Peyer's patch (tissue), 4 donors: ENCODE results near the gene PROSER3. TPM values are rescaled to one million over a fixed set of nuclear protein-coding genes. Genes with fewer than 3 reads are reported as not detected.
A peak's percentile ranks its signal among the peaks of the same experiment; 100 is the strongest.

Experiments used
- DNase-seq, 3 donors: peaks; one replicate each; pipeline ENCODE4 v3.0.0-alpha.2; 2017 to 2019
- H3K27ac ChIP-seq, 4 donors: fragments of 200-600 bp; sonication (generic); one replicate each; pipeline ENCODE4 v1.5.1; 2016 to 2019
- H3K27me3 ChIP-seq, 2 donors: fragments of 200-600 bp; sonication (generic); one replicate each; pipeline ENCODE4 v1.5.1; 2019
- H3K36me3 ChIP-seq, 3 donors: fragments of 200-600 bp; sonication (generic); one replicate each; pipeline ENCODE4 v1.5.1; 2016 to 2019
- H3K4me1 ChIP-seq, 4 donors: fragments of 200-600 bp; sonication (generic); one replicate each; pipeline ENCODE4 v1.5.1; 2016 to 2019
- H3K4me3 ChIP-seq, 4 donors: fragments of 200-600 bp; sonication (generic); 1 replicate in 3 of 4; 2 replicates in 1 of 4; pipeline ENCODE4 v1.5.1; 2016 to 2019; ENCODE audit warnings: mild to moderate bottlenecking in 1 of 4
- H3K9me3 ChIP-seq, 4 donors: fragments of 200-600 bp; sonication (generic); one replicate each; pipeline ENCODE4 v1.5.1; 2016 to 2019; ENCODE audit warnings: mild to moderate bottlenecking in 1 of 4
- POLR2A ChIP-seq, 2 donors: fragments of 450-650 bp; IDR thresholded peaks; one replicate each; pipeline ENCODE4 v1.5.1; 2017; ENCODE audit warnings: antibody characterized with exemption in 2 of 2, mild to moderate bottlenecking in 2 of 2, moderate library complexity in 2 of 2
- total RNA-seq, 4 donors: library from RNA; depleted of rRNA; stranded (reverse); fragments of >200 nt; gene quantifications; one replicate each; pipeline ENCODE4 v1.1.0, GENCODE V29; 2016
- TF ChIP-seq, protein P1 (sequence below), 6 experiments: fragments of 450-650 bp in 4 of 6; fragments of 200-600 bp in 2 of 6; sonication (generic) in 1 of 6; IDR thresholded peaks; one replicate each; pipeline ENCODE4 v1.5.1; 2017 to 2019; ENCODE audit warnings: antibody characterized with exemption in 6 of 6, mild to moderate bottlenecking in 3 of 6, moderate library complexity in 1 of 6

PROSER3 gene
- total RNA-seq, 4 donors from 2014 or later: 6.0 to 36.8 (median 27.2) TPM

DNA sequence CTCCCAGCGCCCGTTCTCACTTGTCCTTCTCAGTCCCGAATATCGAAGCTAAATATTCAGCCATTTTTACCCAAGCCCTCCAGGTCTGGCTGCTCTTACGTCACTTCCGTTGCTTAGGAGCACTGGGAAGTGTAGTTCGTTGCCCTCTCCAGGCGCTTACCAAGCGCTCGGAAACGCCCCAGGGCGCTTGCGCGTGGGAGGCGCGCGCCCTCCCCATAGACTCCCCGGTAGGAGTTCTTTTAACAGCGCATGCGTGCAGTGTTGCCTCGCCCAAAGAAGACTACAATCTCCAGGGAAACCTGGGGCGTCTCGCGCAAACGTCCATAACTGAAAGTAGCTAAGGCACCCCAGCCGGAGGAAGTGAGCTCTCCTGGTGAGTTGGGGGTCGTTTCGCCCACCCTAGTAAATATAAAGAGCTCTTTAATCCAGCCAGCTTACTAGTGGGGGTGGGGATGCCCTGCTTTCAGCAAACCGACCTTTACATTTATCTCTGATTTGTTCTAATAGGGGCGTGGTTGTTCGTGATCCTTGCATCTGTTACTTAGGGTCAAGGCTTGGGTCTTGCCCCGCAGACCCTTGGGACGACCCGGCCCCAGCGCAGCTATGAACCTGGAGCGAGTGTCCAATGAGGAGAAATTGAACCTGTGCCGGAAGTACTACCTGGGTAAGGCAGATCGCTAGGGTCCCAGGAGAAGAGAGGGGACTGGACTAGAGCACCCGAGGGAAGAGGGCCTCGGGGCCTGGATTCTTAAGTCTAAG lies 12.5 kb upstream of the PROSER3 start, which contains the start of the genes PSENEN and U2AF1L4:
TSS of gene PSENEN (plus strand) at position 324 of the 759 bp plus-strand sequence. CDS start at position 604, 280 bp downstream.
TSS of gene U2AF1L4 (minus strand) at position 91 of the 759 bp plus-strand sequence. CDS start at position 64, 27 bp downstream.
- Histone ChIP-seq H3K27me3 (no peaks in the 10 kb centered on the region), H3K27ac (peak within 1 kb of the TSS; percentile 98 to 100 (median 98)), H3K4me1 (peaks cover 3 to 37% (median 24%) of the 10 kb centered on the region in 4 donors), H3K4me3 (peak within 1 kb of the TSS; percentile 63 to 93 (median 78)), H3K9me3 (no peaks in the 10 kb centered on the region), H3K36me3 (peaks cover 0 to 5% (median 0%) of the 10 kb centered on the region in 3 donors)
- peak; percentile 95 to 99 (median 96) for DNase-seq
- TF ChIP-seq, protein P1, sequence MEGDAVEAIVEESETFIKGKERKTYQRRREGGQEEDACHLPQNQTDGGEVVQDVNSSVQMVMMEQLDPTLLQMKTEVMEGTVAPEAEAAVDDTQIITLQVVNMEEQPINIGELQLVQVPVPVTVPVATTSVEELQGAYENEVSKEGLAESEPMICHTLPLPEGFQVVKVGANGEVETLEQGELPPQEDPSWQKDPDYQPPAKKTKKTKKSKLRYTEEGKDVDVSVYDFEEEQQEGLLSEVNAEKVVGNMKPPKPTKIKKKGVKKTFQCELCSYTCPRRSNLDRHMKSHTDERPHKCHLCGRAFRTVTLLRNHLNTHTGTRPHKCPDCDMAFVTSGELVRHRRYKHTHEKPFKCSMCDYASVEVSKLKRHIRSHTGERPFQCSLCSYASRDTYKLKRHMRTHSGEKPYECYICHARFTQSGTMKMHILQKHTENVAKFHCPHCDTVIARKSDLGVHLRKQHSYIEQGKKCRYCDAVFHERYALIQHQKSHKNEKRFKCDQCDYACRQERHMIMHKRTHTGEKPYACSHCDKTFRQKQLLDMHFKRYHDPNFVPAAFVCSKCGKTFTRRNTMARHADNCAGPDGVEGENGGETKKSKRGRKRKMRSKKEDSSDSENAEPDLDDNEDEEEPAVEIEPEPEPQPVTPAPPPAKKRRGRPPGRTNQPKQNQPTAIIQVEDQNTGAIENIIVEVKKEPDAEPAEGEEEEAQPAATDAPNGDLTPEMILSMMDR (IDR thresholded peaks at IDR 0.05): peak in 1 of 6 experiments; percentile 18
- TF ChIP-seq POLR2A (IDR thresholded peaks at IDR 0.05): peak in 1 of 2 donors; percentile 47

DNA sequence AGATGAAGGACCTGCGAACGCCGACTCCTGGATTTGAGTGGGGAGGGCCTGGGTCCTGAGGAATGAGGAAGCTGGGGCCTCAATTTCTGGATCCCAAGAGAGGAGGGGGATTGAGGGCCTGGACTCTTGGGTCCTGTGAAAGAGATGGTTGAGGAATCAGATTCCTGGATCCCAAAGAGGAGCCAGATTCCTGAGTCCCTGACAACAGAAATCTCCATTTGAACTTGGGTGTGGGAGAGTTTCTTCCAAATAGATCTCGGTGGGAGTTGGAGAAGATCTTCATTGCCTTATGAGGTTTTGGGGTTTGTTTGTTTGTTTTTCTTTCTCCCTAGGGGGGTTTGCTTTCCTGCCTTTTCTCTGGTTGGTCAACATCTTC lies 11.9 kb upstream of the PROSER3 start:
- H3K27ac ChIP-seq: peak overlapping the region; percentile 71 to 100 (median 98)
- H3K4me3 ChIP-seq: peak overlapping the region; percentile 63 to 93 (median 78)
- peaks cover 3 to 37% (median 24%) of the 10 kb centered on the region in 4 donors for H3K4me1 ChIP-seq
- H3K27me3 ChIP-seq: no peaks in the 10 kb centered on the region
- no peaks in the 10 kb centered on the region for H3K9me3 ChIP-seq
- no peak for TF ChIP-seq POLR2A (IDR thresholded peaks at IDR 0.05)
- TF ChIP-seq, protein P1 (IDR thresholded peaks at IDR 0.05): no peak
- no peak for DNase-seq
- peaks cover 0 to 5% (median 0%) of the 10 kb centered on the region in 3 donors for H3K36me3 ChIP-seq

DNA sequence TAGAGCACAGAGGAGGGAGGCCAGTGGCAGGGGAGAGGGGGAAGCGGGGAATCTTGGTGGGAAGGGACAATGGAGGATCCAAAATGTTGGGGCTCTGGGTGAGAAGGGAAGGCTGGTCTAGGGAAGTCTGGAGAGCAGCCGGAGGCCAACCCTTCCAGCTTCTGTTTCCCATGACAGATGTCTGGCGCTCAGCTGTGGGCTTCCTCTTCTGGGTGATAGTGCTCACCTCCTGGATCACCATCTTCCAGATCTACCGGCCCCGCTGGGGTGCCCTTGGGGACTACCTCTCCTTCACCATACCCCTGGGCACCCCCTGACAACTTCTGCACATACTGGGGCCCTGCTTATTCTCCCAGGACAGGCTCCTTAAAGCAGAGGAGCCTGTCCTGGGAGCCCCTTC lies 11.4 kb upstream of the PROSER3 start:
- peak overlapping the region in 2 of 4 donors; percentile 63 to 80 for H3K4me3 ChIP-seq
- peaks cover 0 to 5% (median 0%) of the 10 kb centered on the region in 3 donors for H3K36me3 ChIP-seq
- TF ChIP-seq, protein P1 (IDR thresholded peaks at IDR 0.05): no peak
- TF ChIP-seq POLR2A (IDR thresholded peaks at IDR 0.05): no peak
- peaks cover 3 to 37% (median 24%) of the 10 kb centered on the region in 4 donors for H3K4me1 ChIP-seq
- H3K27ac ChIP-seq: no peak overlapping the region
- DNase-seq: no peak
- no peaks in the 10 kb centered on the region for H3K9me3 ChIP-seq
- no peaks in the 10 kb centered on the region for H3K27me3 ChIP-seq

DNA sequence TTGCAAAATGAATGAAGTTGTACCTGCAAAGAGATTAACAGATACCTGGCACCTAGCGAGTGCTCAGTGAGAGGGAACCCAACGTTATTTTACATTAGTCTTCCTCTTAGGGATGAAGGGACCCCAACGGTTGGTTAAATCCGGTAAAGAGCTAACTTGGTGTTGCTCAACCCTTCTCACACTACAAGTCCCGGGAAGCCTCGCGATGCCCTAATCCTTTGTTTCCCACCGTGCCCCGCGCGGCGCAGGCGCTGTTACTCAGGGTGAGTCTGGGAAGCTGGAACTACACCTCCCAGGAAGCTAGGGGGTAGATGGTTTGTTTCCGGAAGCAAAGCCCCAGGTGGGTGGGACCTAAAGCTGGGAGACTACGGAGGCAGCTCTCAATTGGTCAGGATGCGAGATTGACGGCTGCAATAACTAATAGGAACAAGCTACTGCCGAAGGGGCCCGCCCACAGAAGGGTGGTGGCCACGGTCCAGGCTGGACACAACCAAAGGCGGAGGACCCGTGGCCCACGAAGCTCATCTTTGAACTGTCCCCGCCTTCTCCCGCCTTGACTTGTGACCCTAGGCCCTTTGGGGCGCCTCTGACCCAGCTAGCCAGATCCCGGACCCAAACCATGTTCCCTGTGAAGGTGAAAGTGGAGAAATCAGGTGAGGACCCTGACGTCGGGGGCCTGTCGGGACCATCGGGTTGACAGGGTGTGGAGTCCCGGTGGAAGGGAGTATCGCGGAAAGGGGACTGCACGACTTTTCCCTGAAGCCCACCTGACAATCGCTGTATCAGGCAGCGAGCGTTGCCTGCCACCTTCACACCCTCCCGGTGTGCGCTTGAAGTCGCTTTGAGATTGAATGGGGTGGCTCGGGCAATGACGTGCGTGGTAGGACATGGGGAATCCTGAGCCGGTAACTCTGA lies 9.6 kb upstream of the PROSER3 start, which contains the start of gene LIN37:
TSS of gene LIN37 (plus strand) at position 471 of the 915 bp plus-strand sequence. CDS start at position 620, 149 bp downstream.
- peaks cover 3 to 37% (median 19%) of the 10 kb centered on the region in 4 donors for H3K4me1 ChIP-seq

More for the DNA sequence above, 9.6 kb upstream of the PROSER3 start, which contains the start of gene LIN37:
- Histone ChIP-seq H3K27ac (peak within 1 kb of the TSS; percentile 78 to 89 (median 82)), H3K36me3 (peaks cover 0 to 16% (median 0%) of the 10 kb centered on the region in 3 donors), H3K4me3 (peak within 1 kb of the TSS; percentile 69 to 96 (median 86)), H3K27me3 (no peaks in the 10 kb centered on the region), H3K9me3 (no peaks in the 10 kb centered on the region)
- TF ChIP-seq POLR2A (IDR thresholded peaks at IDR 0.05): peak; percentile 68 to 87
- TF ChIP-seq, protein P1 (IDR thresholded peaks at IDR 0.05): peak in 5 of 6 experiments; percentile 11 to 52 (median 43)
- DNase-seq: peak; percentile 97 to 100 (median 100)
